HEK293T (cell line): Measurements from ENCODE around the gene ROCK1.

Experiments
- BHLHE40 ChIP-seq: fragments of 450-650 bp; IDR thresholded peaks from 2 replicates; pipeline ENCODE4 v1.6.1; 2016; ENCODE audit warnings: mild to moderate bottlenecking, moderate library complexity, borderline replicate concordance
- CTBP1 ChIP-seq: fragments of 450-650 bp; IDR thresholded peaks from 2 replicates; pipeline ENCODE4 v1.6.1; 2016; ENCODE audit warnings: borderline replicate concordance
- FOXA1 ChIP-seq: fragments of 450-650 bp; IDR thresholded peaks from 2 replicates; pipeline ENCODE4 v1.6.1; 2016; ENCODE audit warnings: mild to moderate bottlenecking
- FOXM1 ChIP-seq: fragments of 450-650 bp; IDR thresholded peaks from 2 replicates; pipeline ENCODE4 v1.6.1; 2017; ENCODE audit warnings: mild to moderate bottlenecking, borderline replicate concordance
- HDGF ChIP-seq: fragments of 450-650 bp; IDR thresholded peaks from 2 replicates; pipeline ENCODE4 v1.6.1; 2017; ENCODE audit warnings: antibody characterized with exemption, borderline replicate concordance
- L3MBTL2 ChIP-seq: fragments of 450-650 bp; conservative IDR thresholded peaks from 2 replicates; pipeline ENCODE4 v1.6.1; 2016; ENCODE audit warnings: mild to moderate bottlenecking
- LEF1 ChIP-seq: fragments of 450-650 bp; IDR thresholded peaks from 2 replicates; pipeline ENCODE4 v1.6.1; 2017; ENCODE audit warnings: mild to moderate bottlenecking, borderline replicate concordance
- SP1 ChIP-seq: fragments of 450-650 bp; IDR thresholded peaks from 2 replicates; pipeline ENCODE4 v1.6.1; 2017
- SUZ12 ChIP-seq: fragments of 450-650 bp; IDR thresholded peaks from 2 replicates; pipeline ENCODE4 v1.6.1; 2016; ENCODE audit warnings: mild to moderate bottlenecking
- TARDBP ChIP-seq: fragments of 450-650 bp; IDR thresholded peaks from 2 replicates; pipeline ENCODE4 v1.6.1; 2016
- ZNF384 ChIP-seq: fragments of 450-650 bp; IDR thresholded peaks from 2 replicates; pipeline ENCODE4 v1.6.1; 2016
- TF ChIP-seq, protein P1 (sequence below): fragments of 450-650 bp; IDR thresholded peaks from 2 replicates; pipeline ENCODE4 v1.6.1; 2016

DNA sequence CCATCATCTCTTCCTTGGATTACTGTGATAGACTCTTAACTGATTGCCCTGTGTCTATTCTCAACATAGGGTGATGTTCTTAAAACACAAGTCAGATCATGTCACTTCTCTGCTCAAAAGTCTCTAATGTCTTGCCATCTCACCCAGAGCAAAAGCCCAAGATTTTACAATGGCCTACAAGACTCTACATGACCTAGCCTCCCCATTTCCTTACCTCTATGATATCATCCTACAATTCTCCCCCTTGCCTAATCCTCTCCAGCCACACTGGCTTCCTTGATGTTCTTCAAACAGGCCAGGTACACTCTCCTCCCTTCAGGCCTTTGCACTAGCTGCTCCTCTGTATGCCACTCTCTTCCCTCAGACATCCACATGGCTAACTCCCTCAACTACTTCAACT is 55.1 kb downstream of the ROCK1 start:
- TF ChIP-seq SUZ12 = no peak
- no peak for TF ChIP-seq FOXA1
- no peak for TF ChIP-seq ZNF384
- no peak for TF ChIP-seq L3MBTL2
- TF ChIP-seq BHLHE40 = no peak
- no peak for TF ChIP-seq SP1
- no peak for TF ChIP-seq TARDBP
- TF ChIP-seq, protein P1, sequence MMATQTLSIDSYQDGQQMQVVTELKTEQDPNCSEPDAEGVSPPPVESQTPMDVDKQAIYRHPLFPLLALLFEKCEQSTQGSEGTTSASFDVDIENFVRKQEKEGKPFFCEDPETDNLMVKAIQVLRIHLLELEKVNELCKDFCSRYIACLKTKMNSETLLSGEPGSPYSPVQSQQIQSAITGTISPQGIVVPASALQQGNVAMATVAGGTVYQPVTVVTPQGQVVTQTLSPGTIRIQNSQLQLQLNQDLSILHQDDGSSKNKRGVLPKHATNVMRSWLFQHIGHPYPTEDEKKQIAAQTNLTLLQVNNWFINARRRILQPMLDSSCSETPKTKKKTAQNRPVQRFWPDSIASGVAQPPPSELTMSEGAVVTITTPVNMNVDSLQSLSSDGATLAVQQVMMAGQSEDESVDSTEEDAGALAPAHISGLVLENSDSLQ = no peak
- TF ChIP-seq CTBP1 = no peak
- TF ChIP-seq FOXM1 = no peak
- no peak for TF ChIP-seq LEF1
- TF ChIP-seq HDGF = no peak
